PFSK-1 (cell line): ENCODE results near the gene RALGPS1.

Source experiments
- SIN3A ChIP-seq: IDR thresholded peaks from 2 replicates; pipeline ENCODE4 v1.6.1; 2012; ENCODE audit warnings: mild to moderate bottlenecking, low read length, moderate library complexity, borderline replicate concordance; ENCODE audit not compliant: insufficient read depth
- TAF1 ChIP-seq: IDR thresholded peaks from 2 replicates; pipeline ENCODE4 v1.6.1; 2012; ENCODE audit warnings: low read length, control low read depth, borderline replicate concordance; ENCODE audit not compliant: insufficient read depth

- TF ChIP-seq SIN3A (no peak), TAF1 (no peak)
Measured at GRCh38 chr9:127055745-127056402, 141.3 kb downstream of the RALGPS1 start.
